Subcutaneous adipose tissue (tissue), 4 donors: Measurements from ENCODE around the gene NANOG. TPM values are rescaled to one million over a fixed set of nuclear protein-coding genes. Genes with fewer than 3 reads are reported as not detected.

Source experiments
- CTCF ChIP-seq: fragments of 450-650 bp; IDR thresholded peaks from one replicate; pipeline ENCODE4 v1.5.1; 2016; ENCODE audit warnings: low read depth, mild to moderate bottlenecking, control low read depth, antibody characterized with exemption, moderate library complexity
- small RNA-seq: library from RNA; depleted of rRNA; stranded (forward); fragments of <200 nt; gene quantifications from one replicate; pipeline ENCODE3, GENCODE V24; 2016
- total RNA-seq, 4 donors: library from RNA; depleted of rRNA; stranded (reverse); fragments of >200 nt; gene quantifications; one replicate each; pipeline ENCODE4 v1.1.0, GENCODE V29; 2016

NANOG gene
- total RNA-seq, 4 donors from 2014 or later = 0.19 TPM; not detected in 3

- no peak for TF ChIP-seq CTCF
Measured at GRCh38 chr12:7835116-7835515, 45.9 kb downstream of the NANOG start.

- TF ChIP-seq CTCF = no peak
Measured at GRCh38 chr12:7835766-7836165, 46.6 kb downstream of the NANOG start.

GRCh38 chr12:7837366-7837765, 48.2 kb downstream of the NANOG start:
- no peak for TF ChIP-seq CTCF

- TF ChIP-seq CTCF = no peak
Measured at GRCh38 chr12:7844116-7844515, 54.9 kb downstream of the NANOG start.

Small RNA genes within 50 kb of the gene (small RNA-seq; reads per million reads assigned to genes)
- 0.49 reads per million for gene RF00019

Other genes with a start within 250 kb of the NANOG start
- not detected for gene APOBEC1, start 123.5 kb upstream of the NANOG start, total RNA-seq
- not detected for gene GDF3, start 93.6 kb upstream of the NANOG start, total RNA-seq
- under 1 TPM in 1 of 4 donors, not detected in 3; 0.44 TPM for gene DPPA3, start 78.0 kb upstream of the NANOG start, total RNA-seq
- gene CLEC4C, start 42.0 kb upstream of the NANOG start, total RNA-seq = not detected
- gene NANOGNB, start 24.2 kb upstream of the NANOG start, total RNA-seq = not detected
- gene SLC2A14, start 83.5 kb downstream of the NANOG start, total RNA-seq = under 1 TPM in 1 of 4 donors, not detected in 3; 0.66 TPM
- gene SLC2A3, start 146.8 kb downstream of the NANOG start, total RNA-seq = 100 to 1,000 TPM in 2 of 4 donors, 10 to 100 TPM in 2; 43.9 to 163 (median 105) TPM
- gene FOXJ2, start 243.3 kb downstream of the NANOG start, total RNA-seq = 10 to 100 TPM; 10.9 to 23.0 (median 13.3) TPM